ENCODE results near the gene HRAS. TPM values are rescaled to one million over a fixed set of nuclear protein-coding genes. Genes with fewer than 3 reads are reported as not detected.
"Not testable (repeated sequence)": the region's sequence is repeated elsewhere in the genome, so short reads cannot be mapped to it uniquely, and the experiment has no call there.

HRAS gene
- total RNA-seq, 2 donors from 2014 or later: 64.8 to 68.2 TPM

DNA sequence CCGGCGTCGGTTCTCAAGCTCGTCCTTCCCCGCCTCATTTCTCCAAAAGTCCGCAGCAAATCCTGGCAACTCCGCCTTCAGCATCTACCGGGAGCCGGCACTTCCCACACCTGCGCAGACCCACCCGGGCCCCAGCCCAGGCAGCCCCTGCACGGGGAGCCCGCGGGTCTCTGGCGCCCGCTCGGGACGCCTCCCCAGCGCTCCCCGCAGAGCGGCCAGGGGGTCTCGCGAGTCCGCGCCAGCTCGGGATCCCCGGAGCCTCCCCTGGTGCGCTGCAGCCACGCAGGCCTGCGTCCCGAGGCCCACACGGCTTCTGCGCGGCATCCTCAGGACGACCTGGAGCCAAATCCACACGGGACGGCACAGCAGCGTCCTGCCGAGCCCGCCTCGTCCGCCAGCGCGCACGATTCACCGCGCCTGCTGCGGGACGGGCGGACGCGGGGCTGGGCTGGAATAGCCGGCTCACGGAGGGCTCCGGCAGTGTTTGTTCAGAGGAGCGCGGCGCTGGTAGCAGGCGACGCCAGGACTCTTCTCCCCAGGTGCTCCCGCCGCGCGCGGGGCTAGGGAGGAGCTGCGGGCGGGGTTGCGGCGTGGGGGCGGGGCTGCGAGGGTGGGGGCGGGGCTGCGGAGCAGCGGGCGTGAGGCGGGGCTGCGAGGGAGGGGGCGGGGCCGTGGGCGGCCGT is 40.1 kb upstream of the HRAS start:
- H3K36me3 ChIP-seq (ENCODE audit: control insufficient read depth, insufficient read depth, low read length): no peaks in the 10 kb centered on the region
- TF ChIP-seq, protein P1, sequence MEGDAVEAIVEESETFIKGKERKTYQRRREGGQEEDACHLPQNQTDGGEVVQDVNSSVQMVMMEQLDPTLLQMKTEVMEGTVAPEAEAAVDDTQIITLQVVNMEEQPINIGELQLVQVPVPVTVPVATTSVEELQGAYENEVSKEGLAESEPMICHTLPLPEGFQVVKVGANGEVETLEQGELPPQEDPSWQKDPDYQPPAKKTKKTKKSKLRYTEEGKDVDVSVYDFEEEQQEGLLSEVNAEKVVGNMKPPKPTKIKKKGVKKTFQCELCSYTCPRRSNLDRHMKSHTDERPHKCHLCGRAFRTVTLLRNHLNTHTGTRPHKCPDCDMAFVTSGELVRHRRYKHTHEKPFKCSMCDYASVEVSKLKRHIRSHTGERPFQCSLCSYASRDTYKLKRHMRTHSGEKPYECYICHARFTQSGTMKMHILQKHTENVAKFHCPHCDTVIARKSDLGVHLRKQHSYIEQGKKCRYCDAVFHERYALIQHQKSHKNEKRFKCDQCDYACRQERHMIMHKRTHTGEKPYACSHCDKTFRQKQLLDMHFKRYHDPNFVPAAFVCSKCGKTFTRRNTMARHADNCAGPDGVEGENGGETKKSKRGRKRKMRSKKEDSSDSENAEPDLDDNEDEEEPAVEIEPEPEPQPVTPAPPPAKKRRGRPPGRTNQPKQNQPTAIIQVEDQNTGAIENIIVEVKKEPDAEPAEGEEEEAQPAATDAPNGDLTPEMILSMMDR (conservative IDR thresholded peaks at IDR 0.05): no peak
- WGBS, 2 experiments (ENCODE audit: insufficient coverage in 1 of 2, insufficient read length in 1 of 2): 1% methylated on average over 33 to 75 of the region's 81 CpGs

DNA sequence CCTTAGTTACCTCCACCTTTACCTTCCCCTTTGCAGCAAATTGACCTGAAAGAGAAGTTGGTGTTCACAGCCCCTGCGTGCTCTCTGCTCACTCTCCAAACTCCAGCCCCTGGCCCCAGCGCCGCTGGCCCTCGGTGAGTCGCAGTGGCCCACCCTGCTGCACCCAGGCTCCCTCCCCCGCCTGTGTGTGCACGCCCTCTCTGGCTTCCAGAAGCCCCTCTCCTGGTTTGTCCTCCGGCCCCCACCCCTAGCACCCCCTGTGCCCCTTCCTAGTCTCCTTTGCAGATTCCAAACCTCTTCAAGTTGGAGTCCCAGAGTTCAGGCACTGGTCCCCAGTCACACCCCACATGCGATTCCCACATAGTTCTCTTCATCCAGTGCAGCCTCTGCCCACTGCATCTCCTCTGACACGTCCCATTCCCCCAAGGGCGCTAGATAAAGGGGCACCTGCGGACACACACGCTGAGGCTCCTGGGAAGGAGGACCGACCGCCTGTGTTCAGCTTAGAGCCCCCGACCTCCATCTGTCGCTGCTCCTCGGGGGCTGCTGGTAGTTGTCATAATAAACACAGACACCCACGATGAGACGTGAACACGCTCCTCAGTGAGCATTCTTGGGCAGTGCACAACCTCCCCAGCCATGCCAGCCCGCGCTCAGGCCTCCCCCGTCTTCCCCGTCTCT is 39.4 kb upstream of the HRAS start:
- TF ChIP-seq, protein P1 (conservative IDR thresholded peaks at IDR 0.05): no peak
- no peak overlapping the region for H3K27ac ChIP-seq (ENCODE audit: low read depth, low read length)
- peak overlapping the region; percentile 11 for H3K9ac ChIP-seq (ENCODE audit: extremely low read depth, low read length, poor library complexity, severe bottlenecking)

More for the DNA sequence above, 40.1 kb upstream of the HRAS start:
- H3K36me3 Mint-ChIP-seq (ENCODE audit: low read depth): no peaks in the 10 kb centered on the region
- peak overlapping the region; percentile 78 for H3K4me3 ChIP-seq (ENCODE audit: low read length)
- H3K9me3 ChIP-seq (ENCODE audit: control insufficient read depth, low read length): no peaks in the 10 kb centered on the region
- H3K27ac Mint-ChIP-seq: peak overlapping the region; percentile 76
- no peaks in the 10 kb centered on the region for H3K9me3 Mint-ChIP-seq
- peaks cover 24% of the 10 kb centered on the region for H3K27me3 Mint-ChIP-seq (ENCODE audit: insufficient read depth)
- H3K4me1 Mint-ChIP-seq: peaks cover 36% of the 10 kb centered on the region
- H3K27ac ChIP-seq (ENCODE audit: low read depth, low read length): no peak overlapping the region
- H3K9ac ChIP-seq (ENCODE audit: extremely low read depth, low read length, poor library complexity, severe bottlenecking): peak overlapping the region; percentile 11
- peak; percentile 96 for DNase-seq
- H3K27me3 ChIP-seq (ENCODE audit: control insufficient read depth, insufficient read depth, low read length, poor library complexity, severe bottlenecking): peaks cover 13% of the 10 kb centered on the region
- peak overlapping the region; percentile 79 for H3K4me3 Mint-ChIP-seq
- H3K4me1 ChIP-seq (ENCODE audit: control insufficient read depth, insufficient read depth, low read length): peaks cover 29% of the 10 kb centered on the region

DNA sequence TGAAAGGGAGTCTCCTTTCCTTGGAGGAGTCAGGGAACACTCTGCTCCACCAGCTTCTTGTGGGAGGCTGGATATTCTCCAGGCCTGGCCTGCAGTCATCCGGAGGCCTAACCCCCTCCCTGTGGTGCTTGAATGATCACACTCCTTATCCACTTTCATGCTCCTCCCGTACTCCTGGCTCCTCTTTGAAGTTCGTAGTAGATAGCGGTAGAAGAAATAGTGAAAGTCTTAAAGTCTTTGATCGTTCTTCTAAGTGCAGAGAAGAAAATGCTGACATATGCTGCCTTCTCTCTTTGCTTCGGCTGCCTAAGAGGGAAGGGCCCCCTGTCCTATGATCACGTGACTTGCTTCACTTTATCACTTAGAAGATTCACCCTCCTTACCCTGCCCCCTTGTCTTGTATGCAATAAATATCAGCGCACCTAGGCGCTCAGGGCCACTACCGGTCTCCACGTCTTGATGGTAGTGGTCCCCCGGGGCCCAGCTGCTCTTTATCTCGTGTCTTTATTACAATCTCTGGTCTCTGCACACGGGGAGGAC is 38.7 kb upstream of the HRAS start:
- H3K27ac ChIP-seq (ENCODE audit: low read depth, low read length); H3K9me3 ChIP-seq (ENCODE audit: control insufficient read depth, low read length); H3K9ac ChIP-seq (ENCODE audit: extremely low read depth, low read length, poor library complexity, severe bottlenecking); DNase-seq; H3K9me3 Mint-ChIP-seq; H3K36me3 ChIP-seq (ENCODE audit: control insufficient read depth, insufficient read depth, low read length); H3K36me3 Mint-ChIP-seq (ENCODE audit: low read depth); H3K27ac Mint-ChIP-seq: not testable (repeated sequence)
- peak overlapping the region; percentile 79 for H3K4me3 Mint-ChIP-seq
- WGBS, 2 experiments (ENCODE audit: insufficient coverage in 1 of 2, insufficient read length in 1 of 2): 58 to 68% methylated on average over 8 to 13 of the region's 14 CpGs
- H3K4me3 ChIP-seq (ENCODE audit: low read length): peak overlapping the region; percentile 78
- H3K4me1 ChIP-seq (ENCODE audit: control insufficient read depth, insufficient read depth, low read length): peaks cover 27% of the 10 kb centered on the region
- H3K4me1 Mint-ChIP-seq: peaks cover 32% of the 10 kb centered on the region
- peaks cover 30% of the 10 kb centered on the region for H3K27me3 Mint-ChIP-seq (ENCODE audit: insufficient read depth)
- peaks cover 13% of the 10 kb centered on the region for H3K27me3 ChIP-seq (ENCODE audit: control insufficient read depth, insufficient read depth, low read length, poor library complexity, severe bottlenecking)

More for the DNA sequence above, 39.4 kb upstream of the HRAS start:
- Mint-ChIP-seq H3K27ac (peak overlapping the region; percentile 76), H3K9me3 (no peaks in the 10 kb centered on the region), H3K27me3 (ENCODE audit: insufficient read depth) (peaks cover 28% of the 10 kb centered on the region), H3K4me1 (peaks cover 36% of the 10 kb centered on the region), H3K4me3 (peak overlapping the region; percentile 79), H3K36me3 (ENCODE audit: low read depth) (no peaks in the 10 kb centered on the region)
- Histone ChIP-seq H3K36me3 (ENCODE audit: control insufficient read depth, insufficient read depth, low read length) (no peaks in the 10 kb centered on the region), H3K4me1 (ENCODE audit: control insufficient read depth, insufficient read depth, low read length) (peaks cover 29% of the 10 kb centered on the region), H3K27me3 (ENCODE audit: control insufficient read depth, insufficient read depth, low read length, poor library complexity, severe bottlenecking) (peaks cover 13% of the 10 kb centered on the region), H3K9me3 (ENCODE audit: control insufficient read depth, low read length) (no peaks in the 10 kb centered on the region), H3K4me3 (ENCODE audit: low read length) (peak overlapping the region; percentile 78)
- 18 to 30% methylated on average over 15 to 25 of the region's 25 CpGs for WGBS, 2 experiments (ENCODE audit: insufficient coverage in 1 of 2, insufficient read length in 1 of 2)
- DNase-seq: peak; percentile 57
